WTC11 (cell line): ENCODE measurements around the gene CCDC9. TPM values are rescaled to one million over a fixed set of nuclear protein-coding genes. Genes with fewer than 3 reads are reported as not detected.
A peak's percentile ranks its signal among the peaks of the same experiment; 100 is the strongest.

Source experiments
- CBFB ChIP-seq: sonication (generic); formaldehyde crosslinking; IDR thresholded peaks from 2 replicates; pipeline ENCODE4 v1.8.1; 2022; ENCODE audit warnings: mild to moderate bottlenecking, low read depth, missing genetic modification reagents
- ESRRA ChIP-seq: sonication (generic); formaldehyde crosslinking; IDR thresholded peaks from 2 replicates; pipeline ENCODE4 v1.8.1; 2022; ENCODE audit warnings: mild to moderate bottlenecking, missing genetic modification reagents, borderline replicate concordance
- FOXK1 ChIP-seq: sonication (generic); formaldehyde crosslinking; IDR thresholded peaks from 2 replicates; pipeline ENCODE4 v1.8.0; 2022; ENCODE audit warnings: mild to moderate bottlenecking, moderate library complexity, missing genetic modification reagents
- IRF2 ChIP-seq: sonication (generic); formaldehyde crosslinking; IDR thresholded peaks from 2 replicates; pipeline ENCODE4 v1.8.0; 2022; ENCODE audit warnings: low read depth, missing genetic modification reagents, borderline replicate concordance
- JUN ChIP-seq: sonication (generic); formaldehyde crosslinking; IDR thresholded peaks from 2 replicates; pipeline ENCODE4 v1.8.0; 2023; ENCODE audit warnings: mild to moderate bottlenecking, missing genetic modification reagents
- MXD4 ChIP-seq: fragments of 250-450 bp; sonication (Bioruptor Pico); IDR thresholded peaks from 2 replicates; pipeline ENCODE4 v1.8.0; 2021; ENCODE audit warnings: mild to moderate bottlenecking, moderate library complexity, borderline replicate concordance
- NFATC4 ChIP-seq: fragments of 250-450 bp; sonication (Bioruptor Pico); IDR thresholded peaks from 2 replicates; pipeline ENCODE4 v1.9.0; 2021; ENCODE audit warnings: mild to moderate bottlenecking
- NFYB ChIP-seq: sonication (generic); formaldehyde crosslinking; conservative IDR thresholded peaks from 2 replicates; pipeline ENCODE4 v1.8.0; 2022; ENCODE audit warnings: low read depth, missing genetic modification reagents
- ZNF317 ChIP-seq: sonication (generic); formaldehyde crosslinking; IDR thresholded peaks from 2 replicates; pipeline ENCODE4 v1.8.1; 2023; ENCODE audit warnings: low read depth, mild to moderate bottlenecking, moderate library complexity, missing genetic modification reagents, borderline replicate concordance
- total RNA-seq: library from RNA; stranded (reverse); gene quantifications from 3 replicates; pipeline ENCODE4 v1.2.3, GENCODE V29; 2021
- TF ChIP-seq, protein P1 (sequence below): fragments of 250-450 bp; sonication (Bioruptor Pico); IDR thresholded peaks from 2 replicates; pipeline ENCODE4 v1.8.0; 2021; ENCODE audit warnings: mild to moderate bottlenecking
- TF ChIP-seq, protein P2 (sequence below): sonication (generic); formaldehyde crosslinking; IDR thresholded peaks from 2 replicates; pipeline ENCODE4 v1.8.0; 2023; ENCODE audit warnings: missing genetic modification reagents
- TF ChIP-seq, protein P3 (sequence below): fragments of 250-450 bp; sonication (Bioruptor Pico); IDR thresholded peaks from 2 replicates; pipeline ENCODE4 v1.9.0; 2021; ENCODE audit warnings: mild to moderate bottlenecking, borderline replicate concordance
- TF ChIP-seq, protein P4 (sequence below): fragments of 250-450 bp; sonication (Bioruptor Pico); conservative IDR thresholded peaks from 2 replicates; pipeline ENCODE4 v1.9.0; 2021; ENCODE audit warnings: mild to moderate bottlenecking
- TF ChIP-seq, protein P5 (sequence below): fragments of 250-450 bp; sonication (Bioruptor Pico); IDR thresholded peaks from 2 replicates; pipeline ENCODE4 v1.9.0; 2021; ENCODE audit warnings: mild to moderate bottlenecking
- TF ChIP-seq, protein P6 (sequence below): sonication (generic); formaldehyde crosslinking; IDR thresholded peaks from 2 replicates; pipeline ENCODE4 v1.8.1; 2023; ENCODE audit warnings: mild to moderate bottlenecking, missing genetic modification reagents
- TF ChIP-seq, protein P7 (sequence below): fragments of 250-450 bp; sonication (Bioruptor Pico); IDR thresholded peaks from 2 replicates; pipeline ENCODE4 v1.9.0; 2021; ENCODE audit warnings: moderate library complexity, mild to moderate bottlenecking, inconsistent platforms, borderline replicate concordance
- TF ChIP-seq, protein P8 (sequence below): fragments of 250-450 bp; sonication (Bioruptor Pico); IDR thresholded peaks from 2 replicates; pipeline ENCODE4 v2.1.2; 2022; ENCODE audit warnings: mild to moderate bottlenecking, moderate library complexity
- TF ChIP-seq, protein P9 (sequence below): sonication (generic); formaldehyde crosslinking; IDR thresholded peaks from 2 replicates; pipeline ENCODE4 v1.8.0; 2022; ENCODE audit warnings: mild to moderate bottlenecking, missing genetic modification reagents
- TF ChIP-seq, protein P10 (sequence below): sonication (generic); formaldehyde crosslinking; IDR thresholded peaks from 2 replicates; pipeline ENCODE4 v1.8.1; 2023; ENCODE audit warnings: mild to moderate bottlenecking, missing genetic modification reagents, moderate library complexity

CCDC9 gene
- total RNA-seq, 1 experiment from 2014 or later: 37.7 TPM

DNA sequence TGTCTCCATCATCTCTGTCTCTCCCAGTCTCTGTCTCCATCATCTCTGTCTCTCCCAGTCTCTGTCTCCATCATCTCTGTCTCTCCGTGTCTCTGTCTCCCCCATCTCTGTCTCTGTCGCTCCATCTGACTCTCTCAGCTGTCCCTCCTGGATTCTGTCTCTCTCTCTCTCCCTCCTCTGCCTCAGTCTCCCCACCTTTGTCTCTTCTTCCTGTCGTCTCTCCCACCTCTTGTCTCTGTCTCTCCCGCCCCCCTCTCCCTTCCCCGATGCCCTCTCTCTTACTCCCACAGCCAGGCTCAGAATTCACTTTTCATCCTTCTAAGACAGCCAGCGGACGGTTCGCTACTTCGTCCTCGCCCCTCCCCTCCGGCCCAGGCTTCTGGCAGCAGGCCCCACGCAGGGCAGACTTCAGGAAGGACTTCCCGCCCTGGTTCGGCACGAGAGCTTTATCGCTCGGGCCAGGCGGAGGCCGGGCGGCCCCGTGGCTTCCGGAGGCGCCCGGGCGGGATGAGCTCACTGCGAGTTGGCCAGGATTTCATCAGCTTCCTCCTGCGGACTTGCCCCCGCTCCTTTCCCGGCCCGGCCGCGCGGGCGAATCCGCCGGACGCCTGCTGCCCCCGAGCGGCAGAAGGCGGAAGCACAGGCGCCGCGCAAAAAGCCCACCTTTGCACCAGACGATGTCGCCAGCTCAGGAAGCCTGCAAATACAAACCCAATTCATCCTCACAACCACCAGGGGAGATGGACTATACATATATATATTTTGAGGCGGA is 12.4 kb upstream of the CCDC9 start (continued):
- TF ChIP-seq NFYB: no peak
- TF ChIP-seq JUN (CRISPR knock-in tag): no peak
- TF ChIP-seq ZNF317 (CRISPR knock-in tag): no peak
- TF ChIP-seq, protein P1, sequence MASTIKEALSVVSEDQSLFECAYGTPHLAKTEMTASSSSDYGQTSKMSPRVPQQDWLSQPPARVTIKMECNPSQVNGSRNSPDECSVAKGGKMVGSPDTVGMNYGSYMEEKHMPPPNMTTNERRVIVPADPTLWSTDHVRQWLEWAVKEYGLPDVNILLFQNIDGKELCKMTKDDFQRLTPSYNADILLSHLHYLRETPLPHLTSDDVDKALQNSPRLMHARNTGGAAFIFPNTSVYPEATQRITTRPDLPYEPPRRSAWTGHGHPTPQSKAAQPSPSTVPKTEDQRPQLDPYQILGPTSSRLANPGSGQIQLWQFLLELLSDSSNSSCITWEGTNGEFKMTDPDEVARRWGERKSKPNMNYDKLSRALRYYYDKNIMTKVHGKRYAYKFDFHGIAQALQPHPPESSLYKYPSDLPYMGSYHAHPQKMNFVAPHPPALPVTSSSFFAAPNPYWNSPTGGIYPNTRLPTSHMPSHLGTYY (CRISPR knock-in tag): no peak
- TF ChIP-seq, protein P2, sequence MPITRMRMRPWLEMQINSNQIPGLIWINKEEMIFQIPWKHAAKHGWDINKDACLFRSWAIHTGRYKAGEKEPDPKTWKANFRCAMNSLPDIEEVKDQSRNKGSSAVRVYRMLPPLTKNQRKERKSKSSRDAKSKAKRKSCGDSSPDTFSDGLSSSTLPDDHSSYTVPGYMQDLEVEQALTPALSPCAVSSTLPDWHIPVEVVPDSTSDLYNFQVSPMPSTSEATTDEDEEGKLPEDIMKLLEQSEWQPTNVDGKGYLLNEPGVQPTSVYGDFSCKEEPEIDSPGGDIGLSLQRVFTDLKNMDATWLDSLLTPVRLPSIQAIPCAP (CRISPR knock-in tag): peak; percentile 31; the same call in 1 of the 2 replicates
- TF ChIP-seq, protein P3, sequence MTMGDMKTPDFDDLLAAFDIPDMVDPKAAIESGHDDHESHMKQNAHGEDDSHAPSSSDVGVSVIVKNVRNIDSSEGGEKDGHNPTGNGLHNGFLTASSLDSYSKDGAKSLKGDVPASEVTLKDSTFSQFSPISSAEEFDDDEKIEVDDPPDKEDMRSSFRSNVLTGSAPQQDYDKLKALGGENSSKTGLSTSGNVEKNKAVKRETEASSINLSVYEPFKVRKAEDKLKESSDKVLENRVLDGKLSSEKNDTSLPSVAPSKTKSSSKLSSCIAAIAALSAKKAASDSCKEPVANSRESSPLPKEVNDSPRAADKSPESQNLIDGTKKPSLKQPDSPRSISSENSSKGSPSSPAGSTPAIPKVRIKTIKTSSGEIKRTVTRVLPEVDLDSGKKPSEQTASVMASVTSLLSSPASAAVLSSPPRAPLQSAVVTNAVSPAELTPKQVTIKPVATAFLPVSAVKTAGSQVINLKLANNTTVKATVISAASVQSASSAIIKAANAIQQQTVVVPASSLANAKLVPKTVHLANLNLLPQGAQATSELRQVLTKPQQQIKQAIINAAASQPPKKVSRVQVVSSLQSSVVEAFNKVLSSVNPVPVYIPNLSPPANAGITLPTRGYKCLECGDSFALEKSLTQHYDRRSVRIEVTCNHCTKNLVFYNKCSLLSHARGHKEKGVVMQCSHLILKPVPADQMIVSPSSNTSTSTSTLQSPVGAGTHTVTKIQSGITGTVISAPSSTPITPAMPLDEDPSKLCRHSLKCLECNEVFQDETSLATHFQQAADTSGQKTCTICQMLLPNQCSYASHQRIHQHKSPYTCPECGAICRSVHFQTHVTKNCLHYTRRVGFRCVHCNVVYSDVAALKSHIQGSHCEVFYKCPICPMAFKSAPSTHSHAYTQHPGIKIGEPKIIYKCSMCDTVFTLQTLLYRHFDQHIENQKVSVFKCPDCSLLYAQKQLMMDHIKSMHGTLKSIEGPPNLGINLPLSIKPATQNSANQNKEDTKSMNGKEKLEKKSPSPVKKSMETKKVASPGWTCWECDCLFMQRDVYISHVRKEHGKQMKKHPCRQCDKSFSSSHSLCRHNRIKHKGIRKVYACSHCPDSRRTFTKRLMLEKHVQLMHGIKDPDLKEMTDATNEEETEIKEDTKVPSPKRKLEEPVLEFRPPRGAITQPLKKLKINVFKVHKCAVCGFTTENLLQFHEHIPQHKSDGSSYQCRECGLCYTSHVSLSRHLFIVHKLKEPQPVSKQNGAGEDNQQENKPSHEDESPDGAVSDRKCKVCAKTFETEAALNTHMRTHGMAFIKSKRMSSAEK (CRISPR knock-in tag): no peak
- TF ChIP-seq CBFB: peak; percentile 50; the same call in 1 of the 2 replicates
- TF ChIP-seq, protein P4, sequence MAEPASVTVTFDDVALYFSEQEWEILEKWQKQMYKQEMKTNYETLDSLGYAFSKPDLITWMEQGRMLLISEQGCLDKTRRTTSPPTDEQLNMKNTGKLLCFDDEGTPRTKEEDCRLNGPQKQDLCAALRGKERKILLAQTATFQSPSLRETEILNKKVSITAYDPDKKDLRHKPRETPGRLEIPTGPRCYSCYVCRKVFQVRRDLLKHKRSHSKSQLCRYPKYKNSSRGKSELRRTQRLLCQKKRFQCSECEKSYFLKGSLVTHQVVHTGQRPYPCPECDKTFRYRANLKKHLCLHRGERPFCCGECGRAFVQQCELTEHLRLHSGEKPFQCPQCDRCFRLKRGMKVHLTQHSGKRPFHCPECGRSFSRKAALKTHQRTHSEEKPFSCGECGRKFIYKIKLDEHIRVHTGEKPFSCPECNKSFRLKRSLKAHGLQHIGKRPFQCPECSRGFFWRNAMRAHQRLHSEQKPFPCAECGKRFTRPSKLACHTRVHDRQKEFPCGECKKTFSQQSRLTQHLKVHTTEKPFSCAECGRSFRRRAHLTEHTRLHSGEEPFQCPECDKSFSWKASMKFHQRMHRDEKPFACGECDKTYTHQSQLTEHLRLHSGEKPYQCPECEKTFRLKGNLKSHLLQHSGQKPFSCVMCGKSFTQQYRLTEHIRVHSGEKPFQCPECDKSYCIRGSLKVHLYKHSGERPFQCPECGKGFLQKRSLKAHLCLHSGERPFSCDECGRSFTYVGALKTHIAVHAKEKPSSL (CRISPR knock-in tag): no peak
- TF ChIP-seq, protein P5, sequence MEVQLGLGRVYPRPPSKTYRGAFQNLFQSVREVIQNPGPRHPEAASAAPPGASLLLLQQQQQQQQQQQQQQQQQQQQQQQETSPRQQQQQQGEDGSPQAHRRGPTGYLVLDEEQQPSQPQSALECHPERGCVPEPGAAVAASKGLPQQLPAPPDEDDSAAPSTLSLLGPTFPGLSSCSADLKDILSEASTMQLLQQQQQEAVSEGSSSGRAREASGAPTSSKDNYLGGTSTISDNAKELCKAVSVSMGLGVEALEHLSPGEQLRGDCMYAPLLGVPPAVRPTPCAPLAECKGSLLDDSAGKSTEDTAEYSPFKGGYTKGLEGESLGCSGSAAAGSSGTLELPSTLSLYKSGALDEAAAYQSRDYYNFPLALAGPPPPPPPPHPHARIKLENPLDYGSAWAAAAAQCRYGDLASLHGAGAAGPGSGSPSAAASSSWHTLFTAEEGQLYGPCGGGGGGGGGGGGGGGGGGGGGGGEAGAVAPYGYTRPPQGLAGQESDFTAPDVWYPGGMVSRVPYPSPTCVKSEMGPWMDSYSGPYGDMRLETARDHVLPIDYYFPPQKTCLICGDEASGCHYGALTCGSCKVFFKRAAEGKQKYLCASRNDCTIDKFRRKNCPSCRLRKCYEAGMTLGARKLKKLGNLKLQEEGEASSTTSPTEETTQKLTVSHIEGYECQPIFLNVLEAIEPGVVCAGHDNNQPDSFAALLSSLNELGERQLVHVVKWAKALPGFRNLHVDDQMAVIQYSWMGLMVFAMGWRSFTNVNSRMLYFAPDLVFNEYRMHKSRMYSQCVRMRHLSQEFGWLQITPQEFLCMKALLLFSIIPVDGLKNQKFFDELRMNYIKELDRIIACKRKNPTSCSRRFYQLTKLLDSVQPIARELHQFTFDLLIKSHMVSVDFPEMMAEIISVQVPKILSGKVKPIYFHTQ: no peak
- no peak for TF ChIP-seq IRF2
- TF ChIP-seq, protein P6, sequence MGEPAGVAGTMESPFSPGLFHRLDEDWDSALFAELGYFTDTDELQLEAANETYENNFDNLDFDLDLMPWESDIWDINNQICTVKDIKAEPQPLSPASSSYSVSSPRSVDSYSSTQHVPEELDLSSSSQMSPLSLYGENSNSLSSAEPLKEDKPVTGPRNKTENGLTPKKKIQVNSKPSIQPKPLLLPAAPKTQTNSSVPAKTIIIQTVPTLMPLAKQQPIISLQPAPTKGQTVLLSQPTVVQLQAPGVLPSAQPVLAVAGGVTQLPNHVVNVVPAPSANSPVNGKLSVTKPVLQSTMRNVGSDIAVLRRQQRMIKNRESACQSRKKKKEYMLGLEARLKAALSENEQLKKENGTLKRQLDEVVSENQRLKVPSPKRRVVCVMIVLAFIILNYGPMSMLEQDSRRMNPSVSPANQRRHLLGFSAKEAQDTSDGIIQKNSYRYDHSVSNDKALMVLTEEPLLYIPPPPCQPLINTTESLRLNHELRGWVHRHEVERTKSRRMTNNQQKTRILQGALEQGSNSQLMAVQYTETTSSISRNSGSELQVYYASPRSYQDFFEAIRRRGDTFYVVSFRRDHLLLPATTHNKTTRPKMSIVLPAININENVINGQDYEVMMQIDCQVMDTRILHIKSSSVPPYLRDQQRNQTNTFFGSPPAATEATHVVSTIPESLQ (CRISPR knock-in tag): no peak
- TF ChIP-seq, protein P7, sequence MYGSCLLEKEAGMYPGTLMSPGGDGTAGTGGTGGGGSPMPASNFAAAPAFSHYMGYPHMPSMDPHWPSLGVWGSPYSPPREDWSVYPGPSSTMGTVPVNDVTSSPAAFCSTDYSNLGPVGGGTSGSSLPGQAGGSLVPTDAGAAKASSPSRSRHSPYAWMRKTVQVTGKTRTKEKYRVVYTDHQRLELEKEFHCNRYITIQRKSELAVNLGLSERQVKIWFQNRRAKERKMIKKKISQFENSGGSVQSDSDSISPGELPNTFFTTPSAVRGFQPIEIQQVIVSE (CRISPR knock-in tag): no peak
- TF ChIP-seq, protein P8, sequence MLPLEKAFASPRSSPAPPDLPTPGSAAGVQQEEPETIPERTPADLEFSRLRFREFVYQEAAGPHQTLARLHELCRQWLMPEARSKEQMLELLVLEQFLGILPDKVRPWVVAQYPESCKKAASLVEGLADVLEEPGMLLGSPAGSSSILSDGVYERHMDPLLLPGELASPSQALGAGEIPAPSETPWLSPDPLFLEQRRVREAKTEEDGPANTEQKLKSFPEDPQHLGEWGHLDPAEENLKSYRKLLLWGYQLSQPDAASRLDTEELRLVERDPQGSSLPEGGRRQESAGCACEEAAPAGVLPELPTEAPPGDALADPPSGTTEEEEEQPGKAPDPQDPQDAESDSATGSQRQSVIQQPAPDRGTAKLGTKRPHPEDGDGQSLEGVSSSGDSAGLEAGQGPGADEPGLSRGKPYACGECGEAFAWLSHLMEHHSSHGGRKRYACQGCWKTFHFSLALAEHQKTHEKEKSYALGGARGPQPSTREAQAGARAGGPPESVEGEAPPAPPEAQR: no peak
- TF ChIP-seq ESRRA (CRISPR knock-in tag): no peak
- TF ChIP-seq, protein P9, sequence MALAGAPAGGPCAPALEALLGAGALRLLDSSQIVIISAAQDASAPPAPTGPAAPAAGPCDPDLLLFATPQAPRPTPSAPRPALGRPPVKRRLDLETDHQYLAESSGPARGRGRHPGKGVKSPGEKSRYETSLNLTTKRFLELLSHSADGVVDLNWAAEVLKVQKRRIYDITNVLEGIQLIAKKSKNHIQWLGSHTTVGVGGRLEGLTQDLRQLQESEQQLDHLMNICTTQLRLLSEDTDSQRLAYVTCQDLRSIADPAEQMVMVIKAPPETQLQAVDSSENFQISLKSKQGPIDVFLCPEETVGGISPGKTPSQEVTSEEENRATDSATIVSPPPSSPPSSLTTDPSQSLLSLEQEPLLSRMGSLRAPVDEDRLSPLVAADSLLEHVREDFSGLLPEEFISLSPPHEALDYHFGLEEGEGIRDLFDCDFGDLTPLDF (CRISPR knock-in tag): 0 out of 2 replicates have a peak, but pooled peaks have one; percentile 31
- TF ChIP-seq, protein P10, sequence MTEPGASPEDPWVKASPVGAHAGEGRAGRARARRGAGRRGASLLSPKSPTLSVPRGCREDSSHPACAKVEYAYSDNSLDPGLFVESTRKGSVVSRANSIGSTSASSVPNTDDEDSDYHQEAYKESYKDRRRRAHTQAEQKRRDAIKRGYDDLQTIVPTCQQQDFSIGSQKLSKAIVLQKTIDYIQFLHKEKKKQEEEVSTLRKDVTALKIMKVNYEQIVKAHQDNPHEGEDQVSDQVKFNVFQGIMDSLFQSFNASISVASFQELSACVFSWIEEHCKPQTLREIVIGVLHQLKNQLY (CRISPR knock-in tag): no peak
- TF ChIP-seq MXD4 (CRISPR knock-in tag): no peak
- peak; percentile 70; the same call in 1 of the 2 replicates for TF ChIP-seq FOXK1
- no peak for TF ChIP-seq NFATC4
